Left lobe of liver (tissue), 2 donors: Measurements from ENCODE around the gene BCL2A1. TPM values are rescaled to one million over a fixed set of nuclear protein-coding genes. Genes with fewer than 3 reads are reported as not detected.
"Not testable (repeated sequence)": the region's sequence is repeated elsewhere in the genome, so short reads cannot be mapped to it uniquely, and the experiment has no call there.

Source experiments
- ATAC-seq: fragments of 200-7000 bp; cut with Tn5 transposase; one replicate; pipeline ENCODE4 v1.9.1; 2020; ENCODE audit warnings: mild to moderate bottlenecking, moderate library complexity
- DNase-seq: peaks from one replicate; pipeline ENCODE4 v3.0.0-alpha.2; 2020; ENCODE audit warnings: low spot score
- total RNA-seq: library from RNA; stranded (reverse); gene quantifications from one replicate; pipeline ENCODE4 v1.2.1, GENCODE V29; 2021
- donor health status: DM: no; HTN: no; CAD: no; lungs with moderate emphysema.
- donor health status: DM: no; HTN: yes; CAD: no.

The BCL2A1 gene
- total RNA-seq, 1 donor from 2014 or later, result 0.58 TPM

DNA sequence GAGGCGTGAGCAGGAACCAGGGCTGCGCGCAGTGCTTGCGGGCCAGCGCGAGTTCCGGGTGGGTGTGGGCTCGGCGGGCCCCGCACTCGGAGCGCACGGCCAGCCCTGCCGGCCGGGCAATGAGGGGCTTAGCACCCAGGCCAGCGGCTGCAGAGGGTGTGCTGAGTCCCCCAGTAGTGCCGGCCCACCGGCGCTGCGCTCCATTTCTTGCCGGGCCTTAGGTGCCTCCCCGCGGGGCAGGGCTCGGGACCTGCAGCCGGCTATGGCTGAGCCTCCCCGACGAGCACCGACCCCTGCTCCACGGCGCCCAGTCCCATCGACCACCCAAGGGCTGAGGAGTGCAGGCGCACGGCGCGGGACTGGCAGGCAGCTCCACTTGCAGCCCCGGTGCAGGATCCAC, 44.9 kb downstream of the BCL2A1 start:
- not testable (repeated sequence) for ATAC-seq, DNase-seq

DNA sequence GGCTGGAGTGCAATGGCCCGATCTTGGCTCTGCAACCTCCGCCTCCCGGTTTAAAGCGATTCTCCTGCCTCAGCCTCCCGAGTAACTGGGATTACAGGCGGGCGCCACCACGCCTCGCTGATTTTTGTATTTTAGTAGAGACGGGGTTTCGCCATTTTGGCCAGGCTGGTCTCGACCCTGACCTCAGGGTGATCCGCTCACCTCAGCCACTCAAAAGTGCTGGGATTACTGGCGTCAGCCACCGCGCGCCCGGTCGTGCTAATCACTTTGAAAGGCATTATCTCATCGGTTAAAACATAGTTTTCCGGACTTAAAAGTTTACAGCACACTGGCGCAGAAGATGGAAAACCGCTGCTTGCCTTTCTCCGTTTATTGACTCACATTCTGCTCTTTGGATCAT, 46.6 kb downstream of the BCL2A1 start:
- DNase-seq (no peak), ATAC-seq (no peak)

DNA sequence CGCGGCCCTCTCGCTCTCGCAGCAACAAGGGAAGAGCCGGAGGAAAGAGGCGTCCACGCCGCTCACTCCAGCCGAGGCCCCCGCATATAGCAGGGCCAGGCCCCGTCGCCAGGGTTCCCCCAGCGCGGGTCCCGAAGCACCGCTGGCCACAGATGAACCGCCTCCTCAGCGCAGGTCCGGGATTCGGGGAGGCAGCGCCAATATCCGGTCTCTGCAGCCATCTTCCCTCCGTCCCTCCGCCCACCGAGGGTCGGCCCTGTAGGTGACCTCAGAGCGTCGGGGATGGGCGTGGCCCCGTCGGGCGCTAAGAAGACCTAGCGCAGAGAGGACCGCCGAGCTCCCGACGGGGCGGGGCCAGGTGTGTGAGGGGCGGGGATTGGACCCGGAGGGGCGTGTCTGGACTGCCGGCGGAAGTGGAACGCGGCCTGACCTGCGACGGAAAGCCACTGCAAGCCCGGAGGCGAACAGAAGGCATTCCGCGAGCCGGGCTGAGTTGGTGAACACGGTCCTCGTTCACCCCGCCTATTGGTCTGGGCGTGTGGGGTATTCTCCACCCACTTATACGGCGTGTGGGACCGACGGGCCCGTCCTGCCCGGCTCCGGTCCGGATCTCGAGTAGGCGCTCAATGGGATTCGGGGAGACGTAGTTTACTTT, 47.4 kb downstream of the BCL2A1 start:
- ATAC-seq, result peak; percentile 96

DNA sequence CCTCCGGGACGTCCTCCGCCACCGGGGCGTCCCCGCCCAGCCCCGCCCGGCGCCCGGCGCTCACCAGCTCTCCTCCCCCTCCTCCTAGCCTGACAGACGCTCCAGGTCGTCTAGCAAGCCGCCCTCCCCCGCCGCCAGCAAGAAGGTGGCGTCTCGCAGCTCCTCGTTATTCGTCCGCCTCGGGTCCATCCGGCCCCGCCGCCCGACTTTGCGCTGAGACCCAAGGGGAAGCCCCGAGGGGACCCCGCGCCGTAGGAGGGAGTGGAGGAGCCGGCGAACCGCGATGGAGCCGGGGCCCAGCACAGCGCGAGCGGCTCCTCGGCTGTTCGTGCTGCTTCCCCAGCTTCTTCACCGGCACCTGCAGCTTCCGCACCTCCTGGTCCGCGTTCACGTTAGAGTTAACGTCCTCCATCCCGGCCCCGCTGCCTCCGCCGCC, 47.9 kb downstream of the BCL2A1 start:
- DNase-seq, result peak; percentile 84
- ATAC-seq, result peak; percentile 82

More for the DNA sequence above, 47.4 kb downstream of the BCL2A1 start:
- DNase-seq, result peak; percentile 99

DNA sequence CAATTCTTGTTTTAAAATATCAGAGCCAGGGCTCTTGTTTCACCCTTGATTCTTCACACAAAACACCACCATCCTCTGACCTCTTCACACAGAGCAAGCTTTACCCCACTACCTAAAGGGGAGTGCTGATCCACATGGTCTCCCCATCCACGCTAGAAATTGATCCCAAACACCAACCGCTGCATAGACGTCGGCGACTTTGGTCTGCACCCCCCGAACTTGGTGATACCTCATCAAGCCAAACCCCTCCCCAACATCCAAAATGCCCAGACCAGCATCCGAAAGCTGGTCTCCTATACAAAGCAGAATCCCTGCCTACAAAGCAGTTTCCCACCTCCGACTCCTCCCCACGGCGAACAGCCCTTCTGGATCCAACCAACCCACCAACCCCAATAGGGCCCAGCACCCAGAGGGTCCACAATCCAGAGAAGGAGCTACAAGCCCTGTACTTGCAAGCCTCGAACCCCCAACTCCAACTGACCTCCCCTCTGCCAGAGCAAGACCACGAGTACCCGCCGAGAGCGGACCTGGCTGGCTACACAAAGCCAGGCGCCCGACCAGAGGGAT, 48.4 kb downstream of the BCL2A1 start:
- ATAC-seq (peak; percentile 1), DNase-seq (no peak)

DNA sequence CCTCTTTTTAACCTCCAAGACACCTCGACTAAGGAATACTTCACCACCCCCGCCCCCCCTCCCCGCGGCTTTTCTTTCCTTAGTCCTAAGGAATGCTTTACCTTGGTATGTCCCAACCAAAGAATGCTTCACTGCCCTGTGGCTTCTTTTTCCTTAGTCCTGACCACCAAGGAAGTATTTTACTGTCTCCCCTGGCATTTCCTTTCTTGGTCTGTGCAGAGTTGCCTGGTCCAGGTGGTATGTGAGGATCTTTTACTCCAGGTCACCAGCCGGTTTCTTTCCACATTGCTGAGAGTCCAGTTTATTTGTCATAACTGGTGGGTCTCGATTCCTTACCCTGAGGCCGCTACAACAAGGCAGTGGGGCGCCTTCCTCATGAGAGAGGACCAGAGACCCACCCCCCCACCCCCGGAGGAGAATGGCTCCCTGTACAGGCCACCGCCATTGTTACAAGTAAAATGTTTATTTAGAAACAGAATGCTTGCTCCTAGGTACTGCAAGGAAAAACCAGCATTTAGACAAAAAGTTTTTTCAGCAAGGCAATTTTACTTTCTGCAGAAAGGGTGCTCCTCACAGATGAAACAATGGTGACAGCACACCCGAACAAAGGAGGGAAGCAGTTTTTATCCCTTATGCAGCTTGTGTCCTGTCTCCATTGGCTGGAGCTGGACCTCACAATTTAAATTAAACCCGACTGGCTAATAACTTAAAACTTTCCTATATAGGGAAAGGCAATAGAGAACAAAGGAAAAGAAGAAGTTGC, 51.1 kb downstream of the BCL2A1 start:
- ATAC-seq (no peak), DNase-seq (no peak)

DNA sequence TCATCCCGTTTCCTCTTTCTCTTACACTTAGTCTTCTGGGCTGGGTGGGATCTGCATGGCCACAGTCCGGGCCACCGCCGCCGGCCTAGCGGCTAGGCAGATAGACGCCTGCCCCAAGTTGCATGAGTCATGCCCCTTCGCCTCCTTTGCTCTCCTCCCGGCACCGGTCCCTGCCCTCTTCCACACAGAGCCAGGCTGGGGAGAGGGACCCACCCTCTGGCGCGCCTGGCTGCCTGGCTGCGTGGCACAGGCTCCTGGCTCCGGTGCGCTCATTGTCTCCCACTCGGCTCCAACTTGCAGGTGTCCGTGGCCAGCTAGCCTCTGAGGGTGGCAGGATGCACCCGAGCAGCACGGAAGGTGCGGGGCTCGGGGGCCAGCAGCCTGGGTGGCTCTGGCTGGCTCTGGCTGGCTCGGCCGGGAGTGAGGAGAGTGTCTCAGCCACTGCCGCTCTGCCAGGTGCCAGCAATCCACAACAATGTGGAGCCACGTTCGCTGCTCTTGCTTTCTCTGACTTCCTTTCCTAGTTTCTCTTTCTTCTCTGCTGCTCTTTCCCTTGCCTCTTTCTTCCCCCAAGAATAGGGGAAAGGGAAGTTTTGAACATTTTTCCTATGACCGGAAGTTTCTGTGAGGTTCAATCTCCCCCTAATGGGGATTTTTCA, 51.8 kb downstream of the BCL2A1 start:
- DNase-seq (no peak), ATAC-seq (no peak)

DNA sequence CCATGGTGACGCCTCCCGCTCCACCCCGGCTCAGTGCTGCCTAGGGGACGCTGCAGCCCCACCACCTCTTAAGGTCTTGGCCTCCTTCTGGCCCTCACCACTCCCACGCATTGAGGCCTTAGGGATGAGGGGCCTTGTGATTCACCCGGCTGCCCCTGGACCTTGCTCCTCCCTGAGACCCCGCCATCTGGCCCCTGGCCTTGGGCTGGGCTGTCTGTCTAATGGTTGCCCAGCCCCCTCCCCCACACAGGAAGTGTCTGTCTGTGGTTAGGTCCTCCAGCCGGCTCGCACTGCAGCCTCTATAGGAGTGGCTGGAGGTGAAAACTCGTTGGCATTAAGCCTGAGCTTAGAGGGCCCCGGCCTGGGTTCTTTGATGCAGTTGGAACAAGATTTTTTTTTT, 52.7 kb downstream of the BCL2A1 start:
- ATAC-seq (no peak), DNase-seq (no peak)

DNA sequence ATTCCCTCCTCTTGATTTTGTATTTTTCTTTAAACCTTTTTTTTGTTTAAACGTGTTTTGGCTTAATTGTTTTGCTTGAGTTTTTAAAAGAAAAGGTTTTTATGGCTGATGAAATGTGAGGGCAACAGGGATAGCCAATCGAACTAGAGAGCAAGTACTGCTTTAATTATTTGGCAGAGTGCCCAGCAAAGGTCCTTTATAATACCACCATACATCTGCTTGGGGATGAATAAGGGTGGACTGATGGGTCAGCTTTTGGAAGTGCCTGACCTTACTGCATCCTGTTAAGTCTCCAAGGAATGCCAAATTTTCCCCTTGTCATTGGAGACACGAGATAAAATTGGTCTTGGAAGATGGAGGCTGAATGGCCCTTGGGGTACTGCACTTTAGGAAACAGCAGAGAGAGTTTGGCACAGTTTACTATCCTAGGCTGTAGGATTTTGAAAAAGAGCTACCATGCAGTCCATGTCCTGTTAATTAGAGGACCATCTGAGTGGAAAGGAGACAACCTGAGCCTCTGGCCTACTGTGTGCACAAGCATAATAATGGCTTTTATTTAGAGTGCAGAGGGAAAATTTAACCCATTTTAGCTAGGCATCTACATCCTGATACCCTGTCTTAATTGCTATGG, 54.4 kb downstream of the BCL2A1 start:
- no peak for ATAC-seq

DNA sequence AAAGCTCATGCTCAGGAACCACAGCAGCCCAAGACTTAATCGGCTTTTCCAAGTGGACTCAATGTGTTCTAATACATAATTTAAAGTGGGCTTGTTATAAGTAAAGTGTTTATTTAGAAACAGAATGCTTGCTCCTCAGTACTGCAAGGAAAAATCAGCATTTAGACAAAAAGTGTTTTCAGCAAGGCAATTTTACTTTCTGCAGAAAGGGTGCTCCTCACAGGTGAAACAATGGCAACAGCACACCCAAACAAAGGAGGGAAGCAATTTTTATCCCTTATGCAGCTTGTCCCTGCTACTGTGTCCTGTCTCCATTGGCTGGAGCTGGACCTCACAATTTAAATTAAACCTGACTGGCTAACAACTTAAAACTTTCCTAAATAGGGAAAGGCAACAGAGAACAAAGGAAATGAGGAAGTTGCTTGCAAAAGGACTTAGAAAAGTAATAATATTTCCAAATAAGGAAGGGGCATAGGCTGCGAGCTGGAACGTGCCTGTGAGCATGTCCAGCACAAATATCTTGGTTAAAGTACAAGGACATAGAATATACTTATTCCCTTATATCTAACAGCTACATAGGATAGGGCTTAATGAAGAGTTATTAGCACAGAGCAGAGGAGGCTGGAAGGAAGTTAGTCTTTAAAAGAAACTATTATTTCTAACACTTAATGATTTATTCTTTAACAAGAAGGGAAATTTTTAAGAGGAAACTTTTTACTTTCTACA, 55.1 kb downstream of the BCL2A1 start:
- DNase-seq, ATAC-seq: not testable (repeated sequence)

More for the DNA sequence above, 54.4 kb downstream of the BCL2A1 start:
- DNase-seq, result no peak

DNA sequence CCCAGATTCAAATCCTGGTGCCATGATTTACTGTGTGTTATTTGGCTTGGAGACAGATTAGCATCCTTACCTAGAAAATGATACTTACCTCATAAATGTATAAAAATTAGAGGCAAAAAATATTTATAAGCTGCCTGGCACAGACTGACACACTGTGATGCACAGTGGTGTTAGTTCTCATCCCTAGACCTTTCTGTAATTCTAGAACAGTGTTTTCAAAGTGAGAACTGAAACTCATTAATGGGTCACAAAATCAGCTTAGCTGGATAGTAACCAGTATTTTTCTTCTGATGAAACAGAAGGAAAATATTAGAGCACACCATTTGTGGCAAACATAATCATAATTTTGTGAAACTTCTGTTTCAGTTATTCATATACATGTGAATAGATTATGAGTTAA, 56.3 kb downstream of the BCL2A1 start:
- DNase-seq, result no peak
- ATAC-seq, result no peak

Other genes starting within 250 kb of the BCL2A1 start
- 164 TPM for gene MTHFS, start 74.2 kb downstream of the BCL2A1 start, total RNA-seq
- 36.4 TPM for gene ZFAND6, start 88.5 kb upstream of the BCL2A1 start, total RNA-seq
- 215 TPM for gene FAH, start 181.8 kb upstream of the BCL2A1 start, total RNA-seq